Stimulated activated CD8-positive, alpha-beta memory T cell treated with anti-CD3 and anti-CD28 coated beads, Interleukin-15, amount 100 ng/mL, for 24 hours (primary cell): ENCODE measurements around the gene COPB1.

Source experiments
- DNase-seq: peaks from one replicate; pipeline ENCODE4 v3.0.0-alpha.2; 2020; ENCODE audit warnings: low read depth

Gene COPB1

GRCh38 chr11:14513800-14514199 is 14.2 kb upstream of the COPB1 start:
- no peak for DNase-seq

- DNase-seq: no peak
These were observed 6.9 kb upstream of the COPB1 start for GRCh38 chr11:14506532-14506931.

DNA sequence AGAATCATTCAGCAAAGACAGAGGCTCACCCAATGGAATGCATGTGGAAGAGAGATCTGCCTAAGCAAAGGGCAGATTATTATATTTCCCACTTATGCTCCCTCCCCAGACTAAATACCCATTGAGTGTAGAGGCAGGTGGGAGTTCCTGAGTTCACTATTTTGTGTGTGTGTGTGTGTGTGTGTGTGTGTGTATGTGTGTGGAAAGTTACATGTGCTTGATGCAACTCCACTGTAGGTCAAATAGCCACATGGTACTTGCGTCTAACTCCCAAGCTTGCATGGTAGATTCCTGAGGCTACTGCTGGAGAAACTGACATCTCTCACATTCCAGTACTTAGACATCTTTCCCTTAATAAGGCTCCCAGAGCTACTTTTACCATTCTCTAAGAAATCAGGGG is 3.4 kb upstream of the COPB1 start:
- DNase-seq: no peak

DNA sequence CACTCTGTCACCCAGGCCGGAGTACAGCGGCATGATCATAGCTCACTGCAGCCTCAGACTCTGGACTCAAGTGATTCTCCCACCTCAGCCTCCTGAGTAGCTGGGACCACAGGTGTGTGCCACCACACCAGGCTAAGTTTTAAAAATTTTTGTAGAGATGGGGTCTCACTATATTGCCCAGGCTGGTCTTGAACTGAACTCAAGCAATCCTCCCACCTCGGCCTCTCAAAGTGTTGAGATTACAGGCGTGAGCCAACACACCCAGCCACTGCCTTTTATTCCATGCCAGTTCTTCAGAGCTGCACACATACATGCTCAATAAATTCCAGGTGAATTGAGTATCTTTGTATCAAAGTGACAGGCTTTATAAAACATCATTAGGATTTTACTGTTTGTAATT is 2.4 kb upstream of the COPB1 start:
- DNase-seq: no peak

GRCh38 chr11:14500181-14500651 is 605 bp upstream of the COPB1 start:
- no peak for DNase-seq

DNA sequence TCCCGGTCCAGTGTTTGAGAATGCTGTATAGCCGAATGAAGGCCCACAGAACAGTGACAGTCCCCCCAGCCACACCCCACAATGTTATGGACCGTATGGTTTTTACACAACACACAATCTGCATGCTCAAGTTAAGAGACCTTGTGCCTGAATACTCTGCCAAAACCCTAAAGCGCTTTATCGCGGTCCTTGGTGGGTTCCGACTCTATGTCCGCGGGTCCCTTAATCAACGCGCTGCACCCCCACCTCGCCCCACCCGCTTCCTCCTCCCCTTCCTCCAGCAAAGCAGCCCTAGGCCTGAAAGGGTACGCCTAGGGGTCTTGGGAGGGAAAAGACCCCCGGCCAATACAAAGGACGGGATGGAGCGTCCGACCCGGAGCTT is 442 bp downstream of the COPB1 start:
- no peak for DNase-seq

- DNase-seq: no peak
These were observed 18.9 kb downstream of the COPB1 start for GRCh38 chr11:14480716-14481115.

DNA sequence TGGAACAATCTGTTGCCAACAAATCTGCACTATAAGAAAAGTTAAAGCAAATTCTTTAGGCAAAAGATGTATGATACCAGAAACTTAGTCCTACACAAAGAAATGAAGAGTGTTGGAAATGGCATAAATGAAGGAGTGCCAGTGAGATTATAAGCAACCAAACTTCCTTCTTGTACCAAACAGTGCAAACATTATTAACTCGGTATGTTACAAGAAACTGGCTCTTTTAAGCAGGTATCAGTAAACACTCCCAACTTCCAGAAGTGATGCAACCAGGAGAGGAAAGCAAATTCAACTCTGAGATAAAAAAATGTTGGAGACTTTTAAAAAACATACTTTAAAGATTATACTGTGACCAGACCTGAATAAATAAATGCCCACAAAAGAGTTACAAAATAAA is 28.5 kb downstream of the COPB1 start:
- no peak for DNase-seq

DNA sequence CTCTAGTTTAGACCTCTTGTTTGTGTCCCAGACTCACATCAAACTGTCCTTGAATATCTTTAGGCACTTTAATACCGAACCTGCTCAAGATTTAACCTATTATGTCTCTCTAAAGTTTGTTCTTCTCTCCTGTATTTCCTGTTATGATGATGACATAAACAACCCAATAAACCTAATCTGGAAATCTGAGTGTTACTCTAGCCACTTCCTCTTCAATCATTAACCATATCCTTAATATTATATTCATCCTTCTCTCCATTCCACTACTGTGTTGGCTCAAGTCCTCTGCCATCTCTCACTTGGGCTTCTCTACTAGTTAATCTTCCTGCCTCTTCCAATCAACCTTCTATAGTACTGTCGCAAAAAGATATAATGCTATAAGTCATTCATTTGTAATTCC is 36.0 kb downstream of the COPB1 start:
- no peak for DNase-seq

GRCh38 chr11:14460147-14460546 is 39.5 kb downstream of the COPB1 start:
- DNase-seq: no peak

- DNase-seq: no peak
These were observed 41.2 kb downstream of the COPB1 start for GRCh38 chr11:14458377-14458776.

GRCh38 chr11:14455648-14456430 is 43.8 kb downstream of the COPB1 start:
- DNase-seq: no peak

DNA sequence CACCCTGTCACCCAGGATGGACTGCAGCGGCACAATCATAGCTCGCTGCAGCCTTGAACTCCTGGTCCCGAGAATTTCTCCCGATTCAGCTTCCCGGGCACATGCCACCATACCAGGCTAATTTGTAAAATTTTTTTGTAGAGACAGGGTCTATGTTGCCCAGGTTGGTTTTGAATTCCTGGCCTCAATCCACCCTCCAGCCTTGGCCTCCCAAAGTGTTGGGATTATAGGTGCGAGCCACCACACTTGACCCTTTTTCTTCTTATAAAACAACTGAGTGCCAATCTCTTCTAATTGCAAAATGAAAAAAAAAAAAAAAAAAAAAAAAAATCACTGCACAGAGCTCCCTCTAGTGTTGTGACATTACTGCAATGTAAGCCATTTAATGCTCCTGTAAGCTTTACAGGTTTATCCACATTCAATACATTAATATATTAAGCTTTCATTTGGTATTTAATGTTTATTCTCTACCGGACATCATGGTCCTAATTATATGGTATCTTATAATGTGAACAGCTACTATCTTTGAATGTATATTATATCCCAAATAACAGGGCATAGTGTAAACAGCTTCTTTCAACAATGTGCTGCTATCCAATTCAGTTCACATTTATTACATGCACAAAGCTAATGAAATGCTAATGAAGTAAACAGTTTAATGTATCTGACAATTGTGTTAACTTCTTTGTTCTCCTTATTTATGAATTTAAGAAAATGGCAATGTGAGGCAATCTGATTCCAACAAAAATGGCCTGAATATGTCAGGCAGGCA is 44.6 kb downstream of the COPB1 start:
- no peak for DNase-seq

- no peak for DNase-seq
These were observed 47.8 kb downstream of the COPB1 start for GRCh38 chr11:14451825-14452224.

- no peak for DNase-seq
These were observed 50.3 kb downstream of the COPB1 start for GRCh38 chr11:14449302-14449714.

DNA sequence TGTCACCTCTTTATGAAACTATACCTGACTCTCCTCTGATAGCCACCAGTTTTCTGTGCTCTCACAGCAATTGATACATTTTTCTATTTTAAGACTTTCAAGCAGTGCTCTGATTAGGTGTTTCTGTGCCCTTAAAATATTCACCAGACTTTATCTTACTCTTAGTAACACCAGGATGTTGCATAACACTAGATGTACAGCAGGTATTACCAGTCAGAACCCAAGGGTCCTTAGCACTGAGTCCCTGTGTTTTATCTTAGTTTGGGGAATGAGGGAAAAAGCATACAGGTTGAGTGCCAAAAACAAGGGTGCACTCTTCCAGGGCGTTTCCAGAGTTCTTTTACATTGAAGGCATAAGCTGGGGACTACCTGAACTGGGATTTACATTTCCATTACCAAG is 51.4 kb downstream of the COPB1 start:
- no peak for DNase-seq

DNA sequence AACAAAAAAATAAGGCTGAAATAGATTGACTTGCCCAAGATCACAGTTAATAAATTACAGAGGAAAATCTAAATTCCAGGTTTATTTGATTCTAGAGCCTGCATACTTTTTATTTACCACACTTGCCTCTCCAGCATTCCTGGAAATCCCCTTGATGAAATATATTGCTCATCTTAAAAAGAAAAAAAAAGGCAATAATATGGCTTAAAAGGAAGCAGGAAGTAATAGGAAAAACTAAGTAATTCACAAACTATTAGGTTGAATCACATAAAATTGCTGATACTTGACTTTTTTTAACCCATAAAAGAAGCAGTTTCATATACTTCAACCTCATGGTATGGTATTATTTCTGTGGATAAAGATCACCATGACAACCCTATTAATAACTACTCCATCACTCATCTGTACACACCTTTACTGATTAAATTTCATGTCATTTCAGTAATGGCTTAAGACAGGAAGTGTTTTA is 52.9 kb downstream of the COPB1 start:
- DNase-seq: no peak

- DNase-seq: no peak
These were observed 53.8 kb downstream of the COPB1 start for GRCh38 chr11:14445542-14446530.

DNA sequence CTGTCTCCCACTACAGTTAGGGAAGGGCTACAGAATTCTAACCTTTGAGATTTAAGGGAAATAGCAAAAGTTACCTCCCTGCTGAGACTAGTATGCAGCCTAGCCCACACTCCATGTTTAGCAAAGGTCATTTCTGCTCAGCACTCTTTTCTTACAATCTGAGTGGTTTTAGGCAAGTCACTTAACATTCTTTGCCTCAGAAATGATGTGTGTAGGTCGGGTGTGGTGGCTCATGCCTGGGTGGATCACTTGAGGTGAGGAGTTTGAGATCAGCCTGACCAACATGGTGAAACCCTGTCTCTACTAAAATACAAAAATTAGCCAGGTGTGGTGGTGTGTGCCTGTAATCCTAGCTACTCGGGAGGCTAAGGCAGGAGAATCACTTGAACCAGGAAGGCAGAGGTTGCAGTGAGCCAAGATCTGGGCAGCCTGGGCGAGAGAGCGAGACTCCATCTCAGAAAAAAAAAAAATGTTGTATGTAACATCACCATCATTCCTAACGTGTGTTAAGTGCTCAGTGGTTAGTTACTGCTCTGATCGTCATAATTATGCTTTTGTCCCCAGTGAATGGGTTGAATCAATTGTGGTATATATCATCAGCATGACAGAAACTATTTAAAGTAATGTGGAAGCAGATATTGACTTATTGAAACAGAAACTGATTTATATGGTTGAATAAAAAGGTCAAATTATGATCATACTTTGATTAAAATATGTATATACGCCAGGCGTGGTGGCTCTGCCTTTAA is 55.0 kb downstream of the COPB1 start:
- DNase-seq: no peak

- DNase-seq: no peak
These were observed 56.0 kb downstream of the COPB1 start for GRCh38 chr11:14443638-14444037.
